HepG2 (cell line): ENCODE measurements around the gene SNAI3. TPM values are rescaled to one million over a fixed set of nuclear protein-coding genes. Genes with fewer than 3 reads are reported as not detected.
A peak's percentile ranks its signal among the peaks of the same experiment; 100 is the strongest.

Experiments
- ATAC-seq: fragments of 200-7000 bp; cut with Tn5 transposase; 3 replicates; pipeline ENCODE4 v1.9.1; 2020; ENCODE audit warnings: mild to moderate bottlenecking, moderate library complexity
- BruUV-seq: library from RNA; stranded (reverse); fragments of 400-500 nt; replicated peaks from 2 replicates; lab custom pipeline; 2021; lab: Mats Ljungman, UMichigan
- CTCF ChIA-PET: fragments of 300-600 bp; formaldehyde crosslinking; extraction: SDS; loops from one replicate; lab custom pipeline; 2021; ENCODE audit warnings: low total read pairs, inconsistent platforms, low intra/inter-chr PET ratio; lab: Yijun Ruan, JAX
- POLR2A ChIA-PET: fragments of 350-600 bp; sonication (Branson Sonifier 250); formaldehyde crosslinking; loops from one replicate; lab custom pipeline; 2020; ENCODE audit warnings: antibody characterized with exemption, inconsistent platforms; lab: Yijun Ruan, JAX
- DNase-seq: peaks from one replicate; pipeline ENCODE4 v3.0.0-alpha.2; 2015; ENCODE audit warnings: low spot score
- FAIRE-seq: peaks from 3 replicates; lab custom pipeline; 2011; peaks lifted over from hg19 to GRCh38; lab: Jason Lieb, UNC
- H2AFZ ChIP-seq: one replicate; pipeline ENCODE4 v1.6.1; 2011; ENCODE audit warnings: low read length, inconsistent platforms
- H3K27ac ChIP-seq: fragments of 300-600 bp; 3 replicates; pipeline ENCODE4 v1.8.0; 2011; ENCODE audit warnings: mixed run types, mild to moderate bottlenecking, mixed read lengths, low read length, inconsistent platforms; ENCODE audit not compliant: insufficient read depth; ENCODE audit errors: extremely low read length
- H3K27me3 ChIP-seq, 2 experiments: fragments of 200-600 bp in 1 of 2; 2 replicates in 1 of 2; 3 replicates in 1 of 2; pipeline versions ENCODE4 v1.6.0 to v1.8.0; 2011; ENCODE audit warnings: low read length in 2 of 2, mild to moderate bottlenecking in 2 of 2, moderate library complexity in 2 of 2, inconsistent platforms in 1 of 2; ENCODE audit not compliant: insufficient read depth in 2 of 2, control insufficient read depth in 1 of 2
- H3K36me3 ChIP-seq, 2 experiments: fragments of 200-600 bp in 1 of 2; replicated peaks in 1 of 2; 2 replicates in 1 of 2; 3 replicates in 1 of 2; pipeline versions ENCODE4 v1.5.1 to v1.8.0; 2011; ENCODE audit warnings: low read length in 2 of 2, inconsistent platforms in 1 of 2; ENCODE audit not compliant: insufficient read depth in 2 of 2, control insufficient read depth in 1 of 2
- H3K4me1 ChIP-seq: 2 replicates; pipeline ENCODE4 v1.5.1; 2012; ENCODE audit warnings: low read length, inconsistent platforms; ENCODE audit not compliant: insufficient read depth
- H3K4me2 ChIP-seq: 2 replicates; pipeline ENCODE4 v1.6.0; 2011; ENCODE audit warnings: low read depth, low read length, inconsistent platforms
- H3K4me3 ChIP-seq, 3 experiments: fragments of 200-600 bp in 1 of 3; sonication (generic), shearing (Covaris generic) in 1 of 3; replicated peaks in 1 of 3; 2 replicates each; pipeline ENCODE4 v1.5.1; 2011 to 2016; ENCODE audit warnings: low read length in 3 of 3, inconsistent platforms in 2 of 3, low read depth in 2 of 3, mild to moderate bottlenecking in 2 of 3, control low read depth in 1 of 3, mixed read lengths in 1 of 3; ENCODE audit not compliant: insufficient read depth in 1 of 3
- H3K79me2 ChIP-seq: one replicate; pipeline ENCODE4 v1.6.1; 2011; ENCODE audit warnings: low read length, inconsistent platforms; ENCODE audit not compliant: insufficient read depth
- H3K9ac ChIP-seq: 2 replicates; pipeline ENCODE4 v1.6.0; 2011; ENCODE audit warnings: mild to moderate bottlenecking, low read depth, low read length, inconsistent platforms; ENCODE audit not compliant: insufficient read depth
- H3K9me3 ChIP-seq: 2 replicates; pipeline ENCODE4 v1.5.1; 2012; ENCODE audit warnings: mild to moderate bottlenecking, low read length
- H4K20me1 ChIP-seq: 2 replicates; pipeline ENCODE4 v1.6.0; 2011; ENCODE audit warnings: inconsistent platforms, mild to moderate bottlenecking, low read length, moderate library complexity; ENCODE audit not compliant: insufficient read depth
- CENPBD1 ChIP-seq: sonication (generic); formaldehyde crosslinking; IDR thresholded peaks from 2 replicates; pipeline ENCODE4 v1.8.0; 2022; ENCODE audit warnings: missing genetic modification reagents, low read depth, mild to moderate bottlenecking, borderline replicate concordance
- GLI4 ChIP-seq: sonication (generic); formaldehyde crosslinking; IDR thresholded peaks from 2 replicates; pipeline ENCODE4 v1.5.1; 2020; ENCODE audit warnings: missing genetic modification reagents, mild to moderate bottlenecking, moderate library complexity, borderline replicate concordance
- SMC3 ChIP-seq: IDR thresholded peaks from 2 replicates; pipeline ENCODE4 v1.6.1; 2011; ENCODE audit warnings: low read length, improper control_type of control experiment
- ZMYM3 ChIP-seq: sonication (generic); formaldehyde crosslinking; IDR thresholded peaks from 2 replicates; pipeline ENCODE4 v1.5.1; 2020; ENCODE audit warnings: mild to moderate bottlenecking, missing genetic modification reagents
- ZNF333 ChIP-seq: sonication (generic); formaldehyde crosslinking; IDR thresholded peaks from 2 replicates; pipeline ENCODE4 v1.4.0; 2020; ENCODE audit warnings: mild to moderate bottlenecking, missing genetic modification reagents, borderline replicate concordance
- ZNF768 ChIP-seq: sonication (generic); formaldehyde crosslinking; IDR thresholded peaks from 2 replicates; pipeline ENCODE4 v1.4.0; 2020; ENCODE audit warnings: missing genetic modification reagents
- ZNF788 ChIP-seq: sonication (generic); formaldehyde crosslinking; IDR thresholded peaks from 2 replicates; pipeline ENCODE4 v1.5.0; 2020; ENCODE audit warnings: mild to moderate bottlenecking, missing genetic modification reagents, borderline replicate concordance
- ZNF891 ChIP-seq: sonication (generic); formaldehyde crosslinking; IDR thresholded peaks from 2 replicates; pipeline ENCODE4 v1.5.0; 2020; ENCODE audit warnings: mild to moderate bottlenecking, missing genetic modification reagents
- WGBS: methylation state at CpG from one replicate; pipeline ENCODE4 v1.1.6; 2017; ENCODE audit warnings: low lambda C conversion rate; 5-methylcytosine and 5-hydroxymethylcytosine counted together
- in situ Hi-C: cut with HindIII; loops from 2 replicates; pipeline ENCODE4 v1.10.0; 2017; ENCODE audit warnings: low pct_unique_long_range_greater_than_20kb; ENCODE audit not compliant: extremely low pct_ligation_motif_present
- intact Hi-C: fragments of 100-400 bp; cut with micrococcal nuclease; formaldehyde crosslinking; loops from one replicate; pipeline ENCODE4 v1.10.0; 2022; ENCODE audit not compliant: unreplicated experiment
- polyA plus RNA-seq, 8 experiments: library from polyadenylated mRNA; depleted of rRNA in 3 of 8; stranded (reverse) in 7 of 8; unstranded in 1 of 8; fragments of >200 nt; fragmentation: Illumina TruSeq in 4 of 8; extraction: Trizol in 4 of 8; gene quantifications; 2 replicates each; pipeline versions ENCODE4 v1.2.1 to v1.2.3, GENCODE V29; 2011 to 2016; ENCODE audit warnings: low read depth in 4 of 8, missing spikeins in 1 of 8, mixed read lengths in 1 of 8; ENCODE audit not compliant: insufficient read depth in 1 of 8
- total RNA-seq, 5 experiments: library from RNA; depleted of rRNA; stranded (reverse); fragments of >200 nt; fragmentation: Illumina TruSeq; extraction: Trizol; gene quantifications; 2 replicates each; pipeline ENCODE4 v1.2.3, GENCODE V29; 2016; ENCODE audit warnings: low read depth in 1 of 5

Gene SNAI3
- total and polyA plus RNA-seq, 2 of the 13 experiments (the other 11 are each of a cell fraction or from before 2014, with no cell fraction given), result 0.09 to 0.18 TPM

DNA sequence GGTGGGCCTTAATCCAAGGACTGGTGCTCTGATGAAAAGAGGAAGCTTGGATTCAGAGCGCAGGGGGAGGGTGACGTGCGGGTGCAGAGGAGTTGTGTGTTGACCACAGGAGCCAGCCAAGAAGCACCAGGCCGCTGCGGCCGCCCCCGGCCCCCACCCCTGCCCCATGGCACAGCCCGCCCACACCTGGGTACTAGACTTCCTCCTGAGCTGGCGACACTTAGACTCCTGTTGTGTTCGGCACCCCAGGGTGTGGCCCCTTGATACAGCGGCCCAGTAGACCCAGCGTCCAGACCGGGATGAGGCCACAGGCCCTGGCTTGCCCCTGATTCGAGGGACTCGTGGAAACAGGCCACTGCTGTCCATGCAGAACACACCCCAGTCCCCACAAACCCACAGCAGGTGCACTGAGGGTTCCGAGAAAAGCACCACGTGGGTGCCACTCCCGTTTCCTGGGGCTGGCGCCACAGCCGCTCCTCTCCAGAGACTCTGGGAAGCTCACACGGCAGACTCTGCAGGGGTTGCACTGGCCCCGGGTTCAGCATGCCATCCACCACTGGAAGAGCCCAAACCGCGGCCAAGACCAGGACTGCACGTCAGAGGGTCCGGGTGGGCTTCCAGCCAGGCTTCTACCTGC lies 5.7 kb upstream of the SNAI3 start:
- in situ Hi-C loops (no loop called here), intact Hi-C loops (no loop called here)
- H3K9me3 ChIP-seq, result no peaks in the 10 kb centered on the region
- H3K9ac ChIP-seq, result no peak overlapping the region
- no peaks in the 10 kb centered on the region for H3K79me2 ChIP-seq
- no peak overlapping the region for H3K27ac ChIP-seq
- H3K27me3 ChIP-seq, result peaks cover 40 to 73% of the 10 kb centered on the region in 2 experiments
- POLR2A ChIA-PET, result no interaction called here
- DNase-seq (no peak), FAIRE-seq (no peak), ATAC-seq (no peak)
- H3K4me1 ChIP-seq, result peaks cover 30% of the 10 kb centered on the region
- CTCF ChIA-PET, result no interaction called here
- peaks cover 0 to 1% of the 10 kb centered on the region in 2 experiments; a peak in 1 of 5 replicates for H3K36me3 ChIP-seq
- H3K4me3 ChIP-seq, result no peak overlapping the region
- no peak overlapping the region for H3K4me2 ChIP-seq
- BruUV-seq, result no TSS peak
- 41% methylated on average over 12 of the region's 26 CpGs for WGBS
- no peaks in the 10 kb centered on the region for H4K20me1 ChIP-seq
- TF ChIP-seq ZMYM3 (CRISPR knock-in tag) (0 out of 2 replicates have a peak, but pooled peaks have one; percentile 28), CENPBD1 (CRISPR knock-in tag) (no peak), ZNF788 (CRISPR knock-in tag) (0 out of 2 replicates have a peak, but pooled peaks have one; percentile 17)
- H2AFZ ChIP-seq, result no peak overlapping the region

DNA sequence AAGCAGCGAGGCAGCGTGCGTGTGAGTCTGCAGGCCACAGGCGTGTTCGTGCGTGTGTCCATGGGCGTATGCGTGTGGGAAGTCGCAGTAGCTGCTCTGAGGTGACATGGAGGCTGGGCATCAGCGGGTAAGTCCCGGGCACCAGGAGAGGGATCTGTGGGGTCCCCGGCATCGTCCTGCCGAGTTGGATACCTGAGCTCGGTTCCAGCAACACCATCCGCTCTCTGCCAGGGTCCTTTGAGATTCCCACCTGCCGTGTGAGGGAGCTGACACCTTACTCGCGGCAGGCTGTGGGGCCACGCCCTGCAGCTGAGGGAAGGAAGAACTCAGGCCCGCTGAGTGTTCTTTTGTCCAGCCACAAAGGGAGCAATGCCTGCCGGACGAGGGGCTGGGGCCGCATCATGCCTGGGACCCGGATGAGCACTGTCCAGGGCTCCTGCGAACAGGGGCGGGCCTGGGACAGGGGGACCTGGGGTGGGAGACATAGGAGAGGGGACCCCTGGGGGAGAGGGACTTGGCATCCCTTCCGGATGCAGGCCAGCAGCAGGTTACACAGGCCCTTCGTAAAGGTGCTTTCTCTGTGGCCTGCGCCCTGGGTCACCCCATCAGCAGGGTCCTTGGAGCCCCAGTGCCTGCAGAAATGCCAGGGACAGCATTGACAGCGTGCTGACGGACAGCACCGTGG lies 5.0 kb upstream of the SNAI3 start:
- no peak overlapping the region for H3K4me2 ChIP-seq
- peaks cover 40 to 78% of the 10 kb centered on the region in 2 experiments for H3K27me3 ChIP-seq
- DNase-seq (no peak), FAIRE-seq (no peak), ATAC-seq (no peak)
- ChIA-PET POLR2A (no interaction called here), CTCF (no interaction called here)
- H3K27ac ChIP-seq, result no peak overlapping the region
- TF ChIP-seq ZNF891 (CRISPR knock-in tag) (no peak), GLI4 (CRISPR knock-in tag) (no peak), ZNF768 (CRISPR knock-in tag) (peak; percentile 27; the same call in 1 of the 2 replicates), ZNF333 (CRISPR knock-in tag) (no peak), SMC3 (no peak)
- peaks cover 36% of the 10 kb centered on the region for H3K4me1 ChIP-seq
- 48% methylated on average over 26 of the region's 33 CpGs for WGBS
- in situ Hi-C loops, result no loop called here
- no peak overlapping the region for H3K4me3 ChIP-seq
- H3K9me3 ChIP-seq, result no peaks in the 10 kb centered on the region
- H3K9ac ChIP-seq, result no peak overlapping the region
- no peak overlapping the region for H2AFZ ChIP-seq
- H3K36me3 ChIP-seq, result no peaks in the 10 kb centered on the region
- intact Hi-C loops, result no loop called here
- no TSS peak for BruUV-seq
- H4K20me1 ChIP-seq, result no peaks in the 10 kb centered on the region; the same call in 1 of the 2 replicates
- H3K79me2 ChIP-seq, result no peaks in the 10 kb centered on the region
